ENCODE measurements around the gene STK11.
"Not testable (repeated sequence)": the region's sequence is repeated elsewhere in the genome, so short reads cannot be mapped to it uniquely, and the experiment has no call there.

STK11 gene

DNA sequence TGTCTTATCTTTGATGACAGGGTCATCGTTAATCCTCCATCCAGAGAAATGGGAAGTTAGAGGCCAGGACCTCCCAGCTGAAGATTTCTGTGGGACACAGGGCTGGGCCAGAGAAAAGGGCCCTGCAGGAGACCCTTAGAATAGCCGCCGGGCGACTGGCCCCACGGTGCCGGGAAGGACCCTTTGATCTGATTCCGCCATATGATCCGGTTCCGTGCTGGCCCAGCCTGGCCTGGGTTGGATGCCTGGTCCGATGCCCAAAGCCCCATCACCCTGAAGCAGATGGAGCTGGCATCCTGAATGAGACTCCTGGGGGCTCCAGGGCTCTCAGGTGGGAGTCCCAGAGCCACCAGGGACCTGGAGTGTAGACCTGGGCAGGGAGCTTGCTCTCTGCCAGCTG lies 6.0 kb upstream of the STK11 start:
- Histone ChIP-seq H2AFZ (ENCODE audit: low read depth) (no peak overlapping the region), H3K27me3 (ENCODE audit: insufficient read depth, low read depth) (no peaks in the 10 kb centered on the region), H3K9ac (no peak overlapping the region), H3K4me2 (no peak overlapping the region), H3K79me2 (ENCODE audit: insufficient read depth, low read depth) (no peaks in the 10 kb centered on the region), H3K36me3 (ENCODE audit: insufficient read depth) (no peaks in the 10 kb centered on the region), H3K4me1 (ENCODE audit: low read depth, poor library complexity, severe bottlenecking) (peaks cover 16% of the 10 kb centered on the region), H3K4me3 (IDR thresholded peaks at IDR 0.05; ENCODE audit: insufficient read depth, low read depth, low read length) (no peak overlapping the region), H3K27ac (no peak overlapping the region), H4K20me1 (ENCODE audit: insufficient read depth) (no peaks in the 10 kb centered on the region)
- TF ChIP-seq, protein P1, sequence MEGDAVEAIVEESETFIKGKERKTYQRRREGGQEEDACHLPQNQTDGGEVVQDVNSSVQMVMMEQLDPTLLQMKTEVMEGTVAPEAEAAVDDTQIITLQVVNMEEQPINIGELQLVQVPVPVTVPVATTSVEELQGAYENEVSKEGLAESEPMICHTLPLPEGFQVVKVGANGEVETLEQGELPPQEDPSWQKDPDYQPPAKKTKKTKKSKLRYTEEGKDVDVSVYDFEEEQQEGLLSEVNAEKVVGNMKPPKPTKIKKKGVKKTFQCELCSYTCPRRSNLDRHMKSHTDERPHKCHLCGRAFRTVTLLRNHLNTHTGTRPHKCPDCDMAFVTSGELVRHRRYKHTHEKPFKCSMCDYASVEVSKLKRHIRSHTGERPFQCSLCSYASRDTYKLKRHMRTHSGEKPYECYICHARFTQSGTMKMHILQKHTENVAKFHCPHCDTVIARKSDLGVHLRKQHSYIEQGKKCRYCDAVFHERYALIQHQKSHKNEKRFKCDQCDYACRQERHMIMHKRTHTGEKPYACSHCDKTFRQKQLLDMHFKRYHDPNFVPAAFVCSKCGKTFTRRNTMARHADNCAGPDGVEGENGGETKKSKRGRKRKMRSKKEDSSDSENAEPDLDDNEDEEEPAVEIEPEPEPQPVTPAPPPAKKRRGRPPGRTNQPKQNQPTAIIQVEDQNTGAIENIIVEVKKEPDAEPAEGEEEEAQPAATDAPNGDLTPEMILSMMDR (conservative IDR thresholded peaks at IDR 0.05; ENCODE audit: low read depth, low read length) = no peak

DNA sequence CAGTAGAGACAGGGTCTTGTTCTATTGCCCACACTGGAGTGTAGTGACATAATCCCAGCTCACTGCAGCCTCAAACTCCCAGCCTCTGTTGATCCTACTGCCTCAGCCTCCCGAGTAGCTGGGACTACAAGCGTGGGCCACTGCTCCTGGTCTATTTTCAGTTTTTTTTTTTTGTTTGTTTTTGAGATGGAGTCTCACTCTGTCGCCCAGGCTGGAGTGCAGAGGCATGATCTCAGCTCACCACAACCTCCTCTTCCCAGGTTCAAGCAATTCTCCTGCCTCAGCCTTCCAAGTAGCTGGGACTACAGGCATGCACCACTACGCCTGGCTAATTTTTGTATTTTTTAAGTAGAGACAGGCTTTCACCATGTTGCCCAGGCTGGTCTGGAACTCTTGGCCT lies 5.0 kb upstream of the STK11 start:
- not testable (repeated sequence) for H3K4me2 ChIP-seq; H2AFZ ChIP-seq (ENCODE audit: low read depth); H3K27ac ChIP-seq; H3K9ac ChIP-seq; H3K4me3 ChIP-seq (IDR thresholded peaks at IDR 0.05; ENCODE audit: insufficient read depth, low read depth, low read length); H4K20me1 ChIP-seq (ENCODE audit: insufficient read depth); H3K27me3 ChIP-seq (ENCODE audit: insufficient read depth, low read depth); H3K79me2 ChIP-seq (ENCODE audit: insufficient read depth, low read depth); H3K36me3 ChIP-seq (ENCODE audit: insufficient read depth)
- H3K4me1 ChIP-seq (ENCODE audit: low read depth, poor library complexity, severe bottlenecking) = peaks cover 22% of the 10 kb centered on the region

DNA sequence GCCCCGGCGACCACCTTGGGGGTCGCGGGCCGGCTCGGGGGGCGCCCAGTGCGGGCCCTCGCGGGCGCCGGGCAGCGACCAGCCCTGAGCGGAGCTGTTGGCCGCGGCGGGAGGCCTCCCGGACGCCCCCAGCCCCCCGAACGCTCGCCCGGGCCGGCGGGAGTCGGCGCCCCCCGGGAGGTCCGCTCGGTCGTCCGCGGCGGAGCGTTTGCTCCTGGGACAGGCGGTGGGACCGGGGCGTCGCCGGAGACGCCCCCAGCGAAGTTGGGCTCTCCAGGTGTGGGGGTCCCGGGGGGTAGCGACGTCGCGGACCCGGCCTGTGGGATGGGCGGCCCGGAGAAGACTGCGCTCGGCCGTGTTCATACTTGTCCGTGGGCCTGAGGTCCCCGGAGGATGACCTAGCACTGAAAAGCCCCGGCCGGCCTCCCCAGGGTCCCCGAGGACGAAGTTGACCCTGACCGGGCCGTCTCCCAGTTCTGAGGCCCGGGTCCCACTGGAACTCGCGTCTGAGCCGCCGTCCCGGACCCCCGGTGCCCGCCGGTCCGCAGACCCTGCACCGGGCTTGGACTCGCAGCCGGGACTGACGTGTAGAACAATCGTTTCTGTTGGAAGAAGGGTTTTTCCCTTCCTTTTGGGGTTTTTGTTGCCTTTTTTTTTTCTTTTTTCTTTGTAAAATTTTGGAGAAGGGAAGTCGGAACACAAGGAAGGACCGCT lies 729 bp downstream of the STK11 start:
- Histone ChIP-seq H3K27ac (no peak overlapping the region), H3K4me1 (ENCODE audit: low read depth, poor library complexity, severe bottlenecking) (peaks cover 32% of the 10 kb centered on the region), H3K79me2 (ENCODE audit: insufficient read depth, low read depth) (peaks cover 49% of the 10 kb centered on the region), H3K4me3 (IDR thresholded peaks at IDR 0.05; ENCODE audit: insufficient read depth, low read depth, low read length) (no peak overlapping the region), H3K4me2 (peak overlapping the region; percentile 77), H3K27me3 (ENCODE audit: insufficient read depth, low read depth) (no peaks in the 10 kb centered on the region), H3K9ac (peak overlapping the region; percentile 18; the same call in 1 of the 2 replicates), H3K36me3 (ENCODE audit: insufficient read depth) (no peaks in the 10 kb centered on the region), H2AFZ (ENCODE audit: low read depth) (no peak overlapping the region; the same call in 1 of the 2 replicates), H4K20me1 (ENCODE audit: insufficient read depth) (no peaks in the 10 kb centered on the region)
- TF ChIP-seq, protein P1 (conservative IDR thresholded peaks at IDR 0.05; ENCODE audit: low read depth, low read length) = no peak

DNA sequence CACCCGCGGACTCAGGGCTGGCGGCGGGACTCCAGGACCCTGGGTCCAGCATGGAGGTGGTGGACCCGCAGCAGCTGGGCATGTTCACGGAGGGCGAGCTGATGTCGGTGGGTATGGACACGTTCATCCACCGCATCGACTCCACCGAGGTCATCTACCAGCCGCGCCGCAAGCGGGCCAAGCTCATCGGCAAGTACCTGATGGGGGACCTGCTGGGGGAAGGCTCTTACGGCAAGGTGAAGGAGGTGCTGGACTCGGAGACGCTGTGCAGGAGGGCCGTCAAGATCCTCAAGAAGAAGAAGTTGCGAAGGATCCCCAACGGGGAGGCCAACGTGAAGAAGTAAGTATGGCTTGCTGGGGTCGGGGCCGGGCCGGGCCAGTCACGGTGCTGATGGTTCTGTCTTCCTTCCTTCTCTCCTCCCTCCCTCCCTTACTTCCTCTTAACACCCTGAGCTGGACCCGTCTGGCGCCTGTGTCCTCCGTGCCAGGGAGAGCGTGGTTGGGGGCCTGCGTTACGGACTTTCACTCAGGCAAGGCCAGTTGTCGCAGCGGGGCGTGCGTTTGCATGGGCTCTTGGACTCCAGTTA lies 1.4 kb downstream of the STK11 start:
- Histone ChIP-seq H2AFZ (ENCODE audit: low read depth) (no peak overlapping the region), H4K20me1 (ENCODE audit: insufficient read depth) (no peaks in the 10 kb centered on the region), H3K9ac (no peak overlapping the region; the same call in 1 of the 2 replicates), H3K4me3 (IDR thresholded peaks at IDR 0.05; ENCODE audit: insufficient read depth, low read depth, low read length) (no peak overlapping the region), H3K4me2 (peak overlapping the region; percentile 77), H3K36me3 (ENCODE audit: insufficient read depth) (no peaks in the 10 kb centered on the region), H3K27ac (no peak overlapping the region), H3K27me3 (ENCODE audit: insufficient read depth, low read depth) (no peaks in the 10 kb centered on the region), H3K79me2 (ENCODE audit: insufficient read depth, low read depth) (peaks cover 55% of the 10 kb centered on the region), H3K4me1 (ENCODE audit: low read depth, poor library complexity, severe bottlenecking) (peaks cover 32% of the 10 kb centered on the region)
- TF ChIP-seq, protein P1 (conservative IDR thresholded peaks at IDR 0.05; ENCODE audit: low read depth, low read length) = no peak

DNA sequence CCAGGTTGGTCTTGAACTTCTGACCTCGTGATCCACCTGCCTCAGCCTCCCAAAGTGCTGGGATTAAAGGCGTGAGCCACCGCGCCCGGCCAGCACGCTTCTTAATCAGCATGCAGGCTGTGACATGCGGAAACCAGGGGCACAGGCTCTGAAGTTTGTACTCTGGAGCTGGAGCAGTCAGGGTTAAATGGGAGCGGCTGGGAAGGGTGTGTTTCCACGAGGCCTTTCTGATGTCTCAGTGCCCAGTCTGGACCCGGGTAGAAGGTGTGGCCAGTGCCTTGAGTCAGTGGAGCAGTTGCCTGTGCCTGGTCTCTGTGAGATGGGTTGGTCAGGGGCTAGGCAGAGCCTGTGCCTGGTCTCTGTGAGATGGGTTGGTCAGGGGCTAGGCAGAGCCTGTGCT lies 3.3 kb downstream of the STK11 start:
- not testable (repeated sequence) for H3K4me2 ChIP-seq; H3K27ac ChIP-seq; H4K20me1 ChIP-seq (ENCODE audit: insufficient read depth); H3K36me3 ChIP-seq (ENCODE audit: insufficient read depth); H2AFZ ChIP-seq (ENCODE audit: low read depth); H3K27me3 ChIP-seq (ENCODE audit: insufficient read depth, low read depth); H3K4me3 ChIP-seq (IDR thresholded peaks at IDR 0.05; ENCODE audit: insufficient read depth, low read depth, low read length); H3K9ac ChIP-seq
- Histone ChIP-seq H3K4me1 (ENCODE audit: low read depth, poor library complexity, severe bottlenecking) (peaks cover 24% of the 10 kb centered on the region), H3K79me2 (ENCODE audit: insufficient read depth, low read depth) (peaks cover 56% of the 10 kb centered on the region)
